ENCODE results near the gene GPR152.
A peak's percentile ranks its signal among the peaks of the same experiment; 100 is the strongest.
"Not testable (repeated sequence)": the region's sequence is repeated elsewhere in the genome, so short reads cannot be mapped to it uniquely, and the experiment has no call there.

Gene GPR152

GRCh38 chr11:67489885-67490726 lies 37.6 kb upstream of the GPR152 start:
- FAIRE-seq, result no peak

GRCh38 chr11:67489203-67489884 lies 36.8 kb upstream of the GPR152 start:
- FAIRE-seq, result no peak

More at GRCh38 chr11:67489885-67490726, 37.6 kb upstream of the GPR152 start:
- DNase-seq (ENCODE audit: extremely low spot score, insufficient read length, low read depth), result no peak

GRCh38 chr11:67486481-67487195 lies 34.1 kb upstream of the GPR152 start:
- DNase-seq (ENCODE audit: extremely low spot score, insufficient read length, low read depth) (no peak), FAIRE-seq (peak; percentile 97)

More at GRCh38 chr11:67489203-67489884, 36.8 kb upstream of the GPR152 start:
- no peak for DNase-seq (ENCODE audit: extremely low spot score, insufficient read length, low read depth)

- FAIRE-seq, result peak; percentile 85
- not testable (repeated sequence) for DNase-seq (ENCODE audit: extremely low spot score, insufficient read length, low read depth)
These were observed 33.4 kb upstream of the GPR152 start for GRCh38 chr11:67485873-67486361.

GRCh38 chr11:67484847-67485311 lies 32.4 kb upstream of the GPR152 start:
- DNase-seq (ENCODE audit: extremely low spot score, insufficient read length, low read depth) (no peak), FAIRE-seq (peak; percentile 95)

- DNase-seq (ENCODE audit: extremely low spot score, insufficient read length, low read depth) (no peak), FAIRE-seq (peak; percentile 45)
These were observed 31.5 kb upstream of the GPR152 start for GRCh38 chr11:67483831-67484665.

- peak; percentile 96 for FAIRE-seq
- peak; percentile 88 for DNase-seq (ENCODE audit: extremely low spot score, insufficient read length, low read depth)
These were observed 30.6 kb upstream of the GPR152 start, which contains the start of gene AIP for GRCh38 chr11:67482827-67483798. Gene AIP, plus strand, starts transcription at chr11:67483026. Its CDS starts 133 bp downstream, at chr11:67483159.

- FAIRE-seq (no peak), DNase-seq (ENCODE audit: extremely low spot score, insufficient read length, low read depth) (no peak)
These were observed 29.8 kb upstream of the GPR152 start for GRCh38 chr11:67482275-67482826.

GRCh38 chr11:67477344-67478050 lies 25.0 kb upstream of the GPR152 start:
- DNase-seq (ENCODE audit: extremely low spot score, insufficient read length, low read depth); FAIRE-seq: not testable (repeated sequence)

GRCh38 chr11:67476692-67477091 lies 24.2 kb upstream of the GPR152 start:
- FAIRE-seq; DNase-seq (ENCODE audit: extremely low spot score, insufficient read length, low read depth): not testable (repeated sequence)

GRCh38 chr11:67472882-67473281 lies 20.4 kb upstream of the GPR152 start:
- FAIRE-seq, result no peak
- no peak for DNase-seq (ENCODE audit: extremely low spot score, insufficient read length, low read depth)

- no peak for DNase-seq (ENCODE audit: extremely low spot score, insufficient read length, low read depth)
- no peak for FAIRE-seq
These were observed 17.9 kb upstream of the GPR152 start for GRCh38 chr11:67470337-67471002.

- no peak for FAIRE-seq
These were observed 16.9 kb upstream of the GPR152 start for GRCh38 chr11:67469508-67469811.

GRCh38 chr11:67468759-67469507 lies 16.4 kb upstream of the GPR152 start, which contains the start of gene TMEM134:
Gene TMEM134, minus strand, starts transcription at chr11:67469251. Its CDS starts 59 bp downstream, at chr11:67469192.
- FAIRE-seq, result peak; percentile 69
- peak; percentile 87 for DNase-seq (ENCODE audit: extremely low spot score, insufficient read length, low read depth)

More at GRCh38 chr11:67469508-67469811, 16.9 kb upstream of the GPR152 start:
- DNase-seq (ENCODE audit: extremely low spot score, insufficient read length, low read depth), result no peak

- FAIRE-seq, result no peak
- no peak for DNase-seq (ENCODE audit: extremely low spot score, insufficient read length, low read depth)
These were observed 15.9 kb upstream of the GPR152 start for GRCh38 chr11:67468456-67468758.

- FAIRE-seq (no peak), DNase-seq (ENCODE audit: extremely low spot score, insufficient read length, low read depth) (no peak)
These were observed 15.5 kb upstream of the GPR152 start for GRCh38 chr11:67468056-67468455.
